GM12878 (cell line): ENCODE data around the gene MALSU1. TPM values are rescaled to one million over a fixed set of nuclear protein-coding genes. Genes with fewer than 3 reads are reported as not detected.

ENCODE experiments used
- ATAC-seq: fragments of 200-7000 bp; cut with Tn5 transposase; 3 replicates; pipeline ENCODE4 v1.9.1; 2020; ENCODE audit warnings: mild to moderate bottlenecking, moderate library complexity
- BruUV-seq: library from RNA; stranded (reverse); fragments of 400-500 nt; replicated peaks from 2 replicates; lab custom pipeline; 2021; lab: Mats Ljungman, UMichigan
- CTCF ChIA-PET: fragments of 300-600 bp; sonication (Branson Sonifier 250); formaldehyde crosslinking; extraction: SDS; loops from one replicate; lab custom pipeline; 2021; ENCODE audit warnings: inconsistent platforms; lab: Yijun Ruan, JAX
- POLR2A ChIA-PET: fragments of 350-600 bp; formaldehyde crosslinking; extraction: SDS; loops from one replicate; lab custom pipeline; 2021; ENCODE audit warnings: inconsistent platforms; lab: Charles Lee
- RAD21 ChIA-PET: fragments of 300-600 bp; sonication (Branson Sonifier 250); formaldehyde crosslinking; loops from one replicate; lab custom pipeline; 2023; ENCODE audit warnings: antibody characterized with exemption; ENCODE audit not compliant: unreplicated experiment; lab: Charles Lee
- SMC1A ChIA-PET: fragments of 300-600 bp; sonication (Branson Sonifier 250); formaldehyde crosslinking; loops from one replicate; lab custom pipeline; 2023; ENCODE audit not compliant: unreplicated experiment, uncharacterized antibody; lab: Charles Lee
- DNase-seq: peaks from one replicate; pipeline ENCODE4 v3.0.0-alpha.2; 2011; ENCODE audit warnings: low read depth, low spot score
- FAIRE-seq: peaks from 3 replicates; lab custom pipeline; 2011; peaks lifted over from hg19 to GRCh38; lab: Jason Lieb, UNC
- H2AFZ ChIP-seq: 2 replicates; pipeline ENCODE4 v1.6.0; 2011; ENCODE audit warnings: low read depth, low read length, control low read depth; ENCODE audit not compliant: control insufficient read depth
- H3K27ac ChIP-seq: 2 replicates; pipeline ENCODE4 v1.5.1; 2011; ENCODE audit warnings: control low read depth; ENCODE audit not compliant: control insufficient read depth, insufficient read depth
- H3K27me3 ChIP-seq, 2 experiments: replicated peaks in 1 of 2; 2 replicates each; pipeline versions ENCODE4 v1.6.0 to v1.6.1; 2011; ENCODE audit warnings: low read length in 1 of 2; ENCODE audit not compliant: control insufficient read depth in 2 of 2, insufficient read depth in 2 of 2
- H3K36me3 ChIP-seq, 2 experiments: 2 replicates each; pipeline ENCODE4 v1.5.1; 2011; ENCODE audit warnings: low read length in 1 of 2; ENCODE audit not compliant: control insufficient read depth in 2 of 2, insufficient read depth in 2 of 2
- H3K4me1 ChIP-seq: 2 replicates; pipeline ENCODE4 v1.6.1; 2011; ENCODE audit warnings: mild to moderate bottlenecking, low read length, moderate library complexity, mixed read lengths; ENCODE audit not compliant: control insufficient read depth, insufficient read depth
- H3K4me2 ChIP-seq: 2 replicates; pipeline ENCODE4 v1.6.0; 2011; ENCODE audit warnings: control low read depth; ENCODE audit not compliant: control insufficient read depth, insufficient read depth
- H3K4me3 ChIP-seq: fragments of 200-600 bp; sonication (generic); 2 replicates; pipeline ENCODE4 v1.5.1; 2016
- H3K79me2 ChIP-seq: 2 replicates; pipeline ENCODE4 v1.6.0; 2011; ENCODE audit warnings: low read length; ENCODE audit not compliant: control insufficient read depth, insufficient read depth
- H3K9ac ChIP-seq: 2 replicates; pipeline ENCODE4 v1.8.0; 2011; ENCODE audit warnings: low read length, control low read depth, mixed read lengths; ENCODE audit not compliant: control insufficient read depth, insufficient read depth
- H3K9me3 ChIP-seq: replicated peaks from 3 replicates; pipeline ENCODE4 v1.5.1; 2011; ENCODE audit warnings: mild to moderate bottlenecking, low read length; ENCODE audit not compliant: control insufficient read depth, insufficient read depth
- H4K20me1 ChIP-seq: 2 replicates; pipeline ENCODE4 v1.6.0; 2011; ENCODE audit not compliant: control insufficient read depth, insufficient read depth
- CBX3 ChIP-seq: fragments of 200-600 bp; sonication (generic); IDR thresholded peaks from 2 replicates; pipeline ENCODE4 v1.6.1; 2016; ENCODE audit warnings: low read depth, borderline replicate concordance
- CREB1 ChIP-seq: IDR thresholded peaks from 2 replicates; pipeline ENCODE4 v1.6.1; 2012; ENCODE audit warnings: low read depth, mild to moderate bottlenecking, inconsistent platforms
- ESRRA ChIP-seq: IDR thresholded peaks from 2 replicates; pipeline ENCODE4 v1.6.1; 2012; ENCODE audit warnings: mild to moderate bottlenecking, low read length, improper control_type of control experiment
- HDAC2 ChIP-seq: fragments of 200-600 bp; sonication (generic); IDR thresholded peaks from 2 replicates; pipeline ENCODE4 v1.6.1; 2017
- NFYA ChIP-seq: IDR thresholded peaks from 2 replicates; pipeline ENCODE4 v1.6.1; 2011; ENCODE audit warnings: low read depth, mild to moderate bottlenecking, low read length, improper control_type of control experiment, borderline replicate concordance
- NR2F1 ChIP-seq: fragments of 450-650 bp; conservative IDR thresholded peaks from 2 replicates; pipeline ENCODE4 v1.6.1; 2017; ENCODE audit warnings: mild to moderate bottlenecking
- SIN3A ChIP-seq: IDR thresholded peaks from 2 replicates; pipeline ENCODE4 v1.6.1; 2012; ENCODE audit warnings: low read depth, low read length, improper control_type of control experiment
- ZSCAN29 ChIP-seq: fragments of 450-650 bp; IDR thresholded peaks from 2 replicates; pipeline ENCODE4 v1.6.1; 2017; ENCODE audit warnings: mild to moderate bottlenecking, moderate library complexity
- WGBS: methylation state at CpG from one replicate; pipeline ENCODE4 v1.1.6; 2016; ENCODE audit warnings: low lambda C conversion rate; ENCODE audit not compliant: insufficient replicate concordance, insufficient coverage; ENCODE audit errors: missing lambda C conversion rate; 5-methylcytosine and 5-hydroxymethylcytosine counted together
- in situ Hi-C: fragments of 300-500 bp; cut with MboI; formaldehyde crosslinking; loops from 9 replicates; pipeline ENCODE4 v1.14.3; 2018; ENCODE audit warnings: mixed read lengths
- intact Hi-C: fragments of 100-400 bp; cut with micrococcal nuclease; formaldehyde crosslinking; loops from one replicate; pipeline ENCODE4 v1.14.2; 2022; ENCODE audit not compliant: unreplicated experiment
- polyA plus RNA-seq, 11 experiments: library from polyadenylated mRNA; depleted of rRNA in 4 of 11; unstranded in 6 of 11; stranded (reverse) in 5 of 11; fragments of >200 nt; fragmentation: Nextera tagmentation in 4 of 11; fragmentation: Illumina TruSeq in 1 of 11; extraction: Ambion mirVana in 4 of 11; extraction: Trizol in 1 of 11; gene quantifications; 1 replicate in 1 of 11; 2 replicates in 10 of 11; pipeline versions ENCODE4 v1.2.1 to v1.2.3, GENCODE V29; 2011 to 2016; ENCODE audit warnings: inconsistent platforms in 2 of 11, missing spikeins in 2 of 11, low read depth in 1 of 11
- total RNA-seq, 4 experiments: library from RNA; depleted of rRNA in 3 of 4; stranded (reverse); fragments of >200 nt in 3 of 4; fragmentation: Illumina TruSeq in 1 of 4; extraction: Trizol in 1 of 4; gene quantifications; 2 replicates each; pipeline versions ENCODE4 v1.2.1 to v1.2.3, GENCODE V29; 2013 to 2021
- TF ChIP-seq, protein P1 (sequence below): fragments of 450-650 bp; IDR thresholded peaks from 2 replicates; pipeline ENCODE4 v1.6.1; 2016; ENCODE audit warnings: mild to moderate bottlenecking, moderate library complexity, borderline replicate concordance
- TF ChIP-seq, protein P2 (sequence below): fragments of 150-350 bp; IDR thresholded peaks from 2 replicates; pipeline ENCODE4 v1.6.1; 2014; ENCODE audit warnings: mild to moderate bottlenecking, low read depth, low read length
- TF ChIP-seq, protein P3 (sequence below): IDR thresholded peaks from 2 replicates; pipeline ENCODE4 v1.6.1; 2012; ENCODE audit warnings: low read depth, low read length, improper control_type of control experiment
- TF ChIP-seq, protein P4 (sequence below): fragments of 450-650 bp; IDR thresholded peaks from 2 replicates; pipeline ENCODE4 v1.6.1; 2016; ENCODE audit warnings: mild to moderate bottlenecking

The MALSU1 gene
- total and polyA plus RNA-seq, 10 of the 15 experiments (the other 5 are each of a cell fraction or from before 2014, with no cell fraction given) = 8.5 to 159 (median 73.7) TPM

DNA sequence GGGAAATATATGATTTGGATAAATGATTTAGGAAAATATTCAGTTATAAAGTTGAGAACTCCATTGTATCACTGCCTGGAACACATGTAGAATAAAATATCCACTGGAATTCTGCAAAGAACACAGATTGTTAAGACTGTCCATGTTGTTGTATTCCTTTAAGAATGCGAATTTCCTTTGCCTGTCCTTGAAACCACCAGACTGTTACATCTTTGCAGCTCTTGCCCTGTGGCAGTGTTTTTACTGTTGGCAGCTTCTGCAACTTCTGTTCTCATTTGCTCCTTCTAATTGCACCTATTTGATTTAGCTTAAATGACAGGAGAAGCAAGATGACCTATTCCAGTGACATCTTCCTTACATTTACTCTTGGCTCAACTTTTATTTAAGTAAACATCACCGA, 39.7 kb downstream of the MALSU1 start (continued):
- TF ChIP-seq, protein P1, sequence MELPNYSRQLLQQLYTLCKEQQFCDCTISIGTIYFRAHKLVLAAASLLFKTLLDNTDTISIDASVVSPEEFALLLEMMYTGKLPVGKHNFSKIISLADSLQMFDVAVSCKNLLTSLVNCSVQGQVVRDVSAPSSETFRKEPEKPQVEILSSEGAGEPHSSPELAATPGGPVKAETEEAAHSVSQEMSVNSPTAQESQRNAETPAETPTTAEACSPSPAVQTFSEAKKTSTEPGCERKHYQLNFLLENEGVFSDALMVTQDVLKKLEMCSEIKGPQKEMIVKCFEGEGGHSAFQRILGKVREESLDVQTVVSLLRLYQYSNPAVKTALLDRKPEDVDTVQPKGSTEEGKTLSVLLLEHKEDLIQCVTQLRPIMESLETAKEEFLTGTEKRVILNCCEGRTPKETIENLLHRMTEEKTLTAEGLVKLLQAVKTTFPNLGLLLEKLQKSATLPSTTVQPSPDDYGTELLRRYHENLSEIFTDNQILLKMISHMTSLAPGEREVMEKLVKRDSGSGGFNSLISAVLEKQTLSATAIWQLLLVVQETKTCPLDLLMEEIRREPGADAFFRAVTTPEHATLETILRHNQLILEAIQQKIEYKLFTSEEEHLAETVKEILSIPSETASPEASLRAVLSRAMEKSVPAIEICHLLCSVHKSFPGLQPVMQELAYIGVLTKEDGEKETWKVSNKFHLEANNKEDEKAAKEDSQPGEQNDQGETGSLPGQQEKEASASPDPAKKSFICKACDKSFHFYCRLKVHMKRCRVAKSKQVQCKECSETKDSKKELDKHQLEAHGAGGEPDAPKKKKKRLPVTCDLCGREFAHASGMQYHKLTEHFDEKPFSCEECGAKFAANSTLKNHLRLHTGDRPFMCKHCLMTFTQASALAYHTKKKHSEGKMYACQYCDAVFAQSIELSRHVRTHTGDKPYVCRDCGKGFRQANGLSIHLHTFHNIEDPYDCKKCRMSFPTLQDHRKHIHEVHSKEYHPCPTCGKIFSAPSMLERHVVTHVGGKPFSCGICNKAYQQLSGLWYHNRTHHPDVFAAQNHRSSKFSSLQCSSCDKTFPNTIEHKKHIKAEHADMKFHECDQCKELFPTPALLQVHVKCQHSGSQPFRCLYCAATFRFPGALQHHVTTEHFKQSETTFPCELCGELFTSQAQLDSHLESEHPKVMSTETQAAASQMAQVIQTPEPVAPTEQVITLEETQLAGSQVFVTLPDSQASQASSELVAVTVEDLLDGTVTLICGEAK = no peak
- TF ChIP-seq NR2F1 (no peak), SIN3A (no peak), ESRRA (no peak)
- TF ChIP-seq, protein P2, sequence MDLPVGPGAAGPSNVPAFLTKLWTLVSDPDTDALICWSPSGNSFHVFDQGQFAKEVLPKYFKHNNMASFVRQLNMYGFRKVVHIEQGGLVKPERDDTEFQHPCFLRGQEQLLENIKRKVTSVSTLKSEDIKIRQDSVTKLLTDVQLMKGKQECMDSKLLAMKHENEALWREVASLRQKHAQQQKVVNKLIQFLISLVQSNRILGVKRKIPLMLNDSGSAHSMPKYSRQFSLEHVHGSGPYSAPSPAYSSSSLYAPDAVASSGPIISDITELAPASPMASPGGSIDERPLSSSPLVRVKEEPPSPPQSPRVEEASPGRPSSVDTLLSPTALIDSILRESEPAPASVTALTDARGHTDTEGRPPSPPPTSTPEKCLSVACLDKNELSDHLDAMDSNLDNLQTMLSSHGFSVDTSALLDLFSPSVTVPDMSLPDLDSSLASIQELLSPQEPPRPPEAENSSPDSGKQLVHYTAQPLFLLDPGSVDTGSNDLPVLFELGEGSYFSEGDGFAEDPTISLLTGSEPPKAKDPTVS = no peak

DNA sequence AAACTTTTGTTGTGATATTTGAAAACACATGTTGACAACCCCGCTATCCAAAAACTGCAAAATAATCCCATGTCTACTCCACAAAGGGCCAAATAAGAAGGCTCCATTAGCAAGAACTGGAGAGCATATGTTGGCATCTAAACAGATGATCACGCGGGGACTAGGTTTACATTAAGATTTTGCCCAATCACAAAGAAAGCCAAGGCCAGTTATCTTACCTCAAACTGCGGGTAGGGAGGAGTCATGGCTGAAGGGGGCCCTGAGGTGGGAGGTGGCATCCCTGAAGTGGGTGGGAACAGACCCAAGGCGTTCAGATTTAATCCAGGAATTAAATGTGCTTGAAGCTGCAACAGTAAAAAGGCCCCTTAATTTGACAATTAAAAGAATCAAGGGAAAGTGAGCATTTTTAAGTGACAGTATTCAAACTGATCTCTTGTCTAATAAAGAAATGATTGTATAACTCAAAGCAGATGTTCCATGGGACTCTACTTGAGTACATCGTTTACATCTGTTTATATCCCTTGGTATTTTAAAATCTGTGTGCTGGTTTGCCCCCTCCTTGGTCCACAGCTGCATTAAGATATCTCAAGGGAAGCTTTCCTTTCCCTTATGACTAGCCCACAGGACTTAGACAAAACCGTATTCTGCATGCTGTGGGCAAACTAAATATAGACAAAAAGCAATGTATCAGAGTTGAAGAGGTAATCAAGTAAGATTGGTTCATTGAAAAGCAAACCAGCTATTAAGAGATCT, 42.9 kb downstream of the MALSU1 start:
- FAIRE-seq = no peak
- no peak for DNase-seq
- ATAC-seq = no peak
- no peak for TF ChIP-seq CBX3
- TF ChIP-seq ZSCAN29 = no peak
- TF ChIP-seq, protein P3, sequence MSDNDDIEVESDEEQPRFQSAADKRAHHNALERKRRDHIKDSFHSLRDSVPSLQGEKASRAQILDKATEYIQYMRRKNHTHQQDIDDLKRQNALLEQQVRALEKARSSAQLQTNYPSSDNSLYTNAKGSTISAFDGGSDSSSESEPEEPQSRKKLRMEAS = no peak
- TF ChIP-seq, protein P4, sequence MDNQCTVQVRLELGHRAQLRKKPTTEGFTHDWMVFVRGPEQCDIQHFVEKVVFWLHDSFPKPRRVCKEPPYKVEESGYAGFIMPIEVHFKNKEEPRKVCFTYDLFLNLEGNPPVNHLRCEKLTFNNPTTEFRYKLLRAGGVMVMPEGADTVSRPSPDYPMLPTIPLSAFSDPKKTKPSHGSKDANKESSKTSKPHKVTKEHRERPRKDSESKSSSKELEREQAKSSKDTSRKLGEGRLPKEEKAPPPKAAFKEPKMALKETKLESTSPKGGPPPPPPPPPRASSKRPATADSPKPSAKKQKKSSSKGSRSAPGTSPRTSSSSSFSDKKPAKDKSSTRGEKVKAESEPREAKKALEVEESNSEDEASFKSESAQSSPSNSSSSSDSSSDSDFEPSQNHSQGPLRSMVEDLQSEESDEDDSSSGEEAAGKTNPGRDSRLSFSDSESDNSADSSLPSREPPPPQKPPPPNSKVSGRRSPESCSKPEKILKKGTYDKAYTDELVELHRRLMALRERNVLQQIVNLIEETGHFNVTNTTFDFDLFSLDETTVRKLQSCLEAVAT = no peak
- TF ChIP-seq HDAC2 = no peak
- no peak for TF ChIP-seq CREB1
- no peak for TF ChIP-seq NFYA
- in situ Hi-C loops (no loop called here), intact Hi-C loops (loop anchor here (10.0 kb wide), 1 partner anchor 157 kb away; the partner anchor contains the start of gene NUP42)
- no TSS peak for BruUV-seq
- H3K4me1 ChIP-seq = peaks cover 6% of the 10 kb centered on the region
- POLR2A ChIA-PET = no interaction called here
- H3K27ac ChIP-seq = no peak overlapping the region
- no peak overlapping the region for H2AFZ ChIP-seq
- H3K27me3 ChIP-seq = no peaks in the 10 kb centered on the region
- no peaks in the 10 kb centered on the region for H3K9me3 ChIP-seq
- no peak overlapping the region for H3K9ac ChIP-seq
- peaks cover 3 to 27% of the 10 kb centered on the region in 2 experiments for H3K36me3 ChIP-seq
- RAD21 ChIA-PET = no interaction called here
- 69% methylated on average over 7 of the region's 7 CpGs for WGBS
- H3K4me2 ChIP-seq = no peak overlapping the region
- SMC1A ChIA-PET = no interaction called here
- CTCF ChIA-PET = no interaction called here
- no peaks in the 10 kb centered on the region for H4K20me1 ChIP-seq
- H3K79me2 ChIP-seq = no peaks in the 10 kb centered on the region
- H3K4me3 ChIP-seq = no peak overlapping the region
